ENCODE data around the gene DLG2.

The DLG2 gene

GRCh38 chr11:84194696-84195095 lies 1432.4 kb downstream of the DLG2 start:
- DNase-seq (ENCODE audit: low read depth): no peak

- no peak for DNase-seq (ENCODE audit: low read depth)
Observed at GRCh38 chr11:84193706-84194105, 1433.4 kb downstream of the DLG2 start.

- DNase-seq (ENCODE audit: low read depth): no peak
Observed at GRCh38 chr11:84188521-84188920, 1438.6 kb downstream of the DLG2 start.

GRCh38 chr11:84173078-84173477 lies 1454.1 kb downstream of the DLG2 start:
- no peak for DNase-seq (ENCODE audit: low read depth)

- DNase-seq (ENCODE audit: low read depth): no peak
Observed at GRCh38 chr11:84165139-84165538, 1462.0 kb downstream of the DLG2 start.

- no peak for DNase-seq (ENCODE audit: low read depth)
Observed at GRCh38 chr11:84164728-84165127, 1462.4 kb downstream of the DLG2 start.

GRCh38 chr11:84163116-84163515 lies 1464.0 kb downstream of the DLG2 start:
- DNase-seq (ENCODE audit: low read depth): no peak

- DNase-seq (ENCODE audit: low read depth): no peak
Observed at GRCh38 chr11:84157639-84158038, 1469.5 kb downstream of the DLG2 start.

- no peak for DNase-seq (ENCODE audit: low read depth)
Observed at GRCh38 chr11:84146826-84147225, 1480.3 kb downstream of the DLG2 start.

GRCh38 chr11:84145616-84146185 lies 1481.4 kb downstream of the DLG2 start:
- no peak for DNase-seq (ENCODE audit: low read depth)

- DNase-seq (ENCODE audit: low read depth): no peak
Observed at GRCh38 chr11:84144531-84144930, 1482.6 kb downstream of the DLG2 start.

GRCh38 chr11:84142411-84142810 lies 1484.7 kb downstream of the DLG2 start:
- no peak for DNase-seq (ENCODE audit: low read depth)

GRCh38 chr11:84140386-84141169 lies 1486.6 kb downstream of the DLG2 start:
- DNase-seq (ENCODE audit: low read depth): no peak

GRCh38 chr11:84137960-84138359 lies 1489.2 kb downstream of the DLG2 start:
- no peak for DNase-seq (ENCODE audit: low read depth)

GRCh38 chr11:84137505-84137904 lies 1489.6 kb downstream of the DLG2 start:
- no peak for DNase-seq (ENCODE audit: low read depth)

GRCh38 chr11:84136926-84137325 lies 1490.2 kb downstream of the DLG2 start:
- DNase-seq (ENCODE audit: low read depth): no peak

- DNase-seq (ENCODE audit: low read depth): no peak
Observed at GRCh38 chr11:84130646-84131427, 1496.3 kb downstream of the DLG2 start.

- DNase-seq (ENCODE audit: low read depth): no peak
Observed at GRCh38 chr11:84129961-84130576, 1497.1 kb downstream of the DLG2 start.

- DNase-seq (ENCODE audit: low read depth): no peak
Observed at GRCh38 chr11:84128840-84129239, 1498.3 kb downstream of the DLG2 start.

GRCh38 chr11:84117394-84117793 lies 1509.8 kb downstream of the DLG2 start:
- no peak for DNase-seq (ENCODE audit: low read depth)

- no peak for DNase-seq (ENCODE audit: low read depth)
Observed at GRCh38 chr11:84106541-84106940, 1520.6 kb downstream of the DLG2 start.

GRCh38 chr11:84105148-84105547 lies 1522.0 kb downstream of the DLG2 start:
- DNase-seq (ENCODE audit: low read depth): no peak

- no peak for DNase-seq (ENCODE audit: low read depth)
Observed at GRCh38 chr11:84103096-84103495, 1524.0 kb downstream of the DLG2 start.

Measured in stimulated activated CD4-positive, alpha-beta T cell treated with anti-CD3 and anti-CD28 coated beads, Interleukin-2, amount 100 ng/mL, for 4 hours (primary cell).